Natural killer cell (primary cell): ENCODE data around the gene ZC2HC1C. TPM values are rescaled to one million over a fixed set of nuclear protein-coding genes. Genes with fewer than 3 reads are reported as not detected.
"Not testable (repeated sequence)": the region's sequence is repeated elsewhere in the genome, so short reads cannot be mapped to it uniquely, and the experiment has no call there.

Experiments used
- ATAC-seq, 3 donors: fragments of 150-1000 bp in 2 of 3; fragments of 200-7000 bp in 1 of 3; cut with Tn5 transposase; 1 replicate in 1 of 3; 2 replicates in 2 of 3; pipeline ENCODE4 v1.10.0; 2021; ENCODE audit warnings: mild to moderate bottlenecking in 2 of 3, moderate library complexity in 2 of 3
- DNase-seq, 2 donors: peaks; one replicate each; pipeline versions ENCODE4 v3.0.0 to v3.0.0-alpha.2; 2013 to 2021; ENCODE audit warnings: mixed read lengths in 1 of 2
- H3K27ac ChIP-seq: one replicate; pipeline ENCODE4 v1.5.1; 2013; ENCODE audit warnings: mild to moderate bottlenecking, low read length
- H3K27me3 ChIP-seq: one replicate; pipeline ENCODE4 v1.6.1; 2013; ENCODE audit warnings: low read length; ENCODE audit not compliant: control insufficient read depth, insufficient read depth
- H3K36me3 ChIP-seq: one replicate; pipeline ENCODE4 v1.6.1; 2013; ENCODE audit warnings: low read length; ENCODE audit not compliant: control insufficient read depth, insufficient read depth
- H3K4me1 ChIP-seq: one replicate; pipeline ENCODE4 v1.6.1; 2013; ENCODE audit warnings: low read length; ENCODE audit not compliant: control insufficient read depth, insufficient read depth
- H3K4me3 ChIP-seq: one replicate; pipeline ENCODE4 v1.5.1; 2013; ENCODE audit warnings: low read length
- H3K9me3 ChIP-seq: one replicate; pipeline ENCODE4 v1.6.1; 2013; ENCODE audit warnings: low read length; ENCODE audit not compliant: control insufficient read depth, insufficient read depth
- H3K27ac Mint-ChIP-seq, 2 donors: one replicate each; pipeline ENCODE4 v1.8.0; 2022; ENCODE audit warnings: mild to moderate bottlenecking in 2 of 2, mixed read lengths in 2 of 2, moderate library complexity in 1 of 2
- H3K27me3 Mint-ChIP-seq, 2 donors: one replicate each; pipeline ENCODE4 v1.8.0; 2022; ENCODE audit warnings: low read depth in 2 of 2, mixed read lengths in 2 of 2
- H3K36me3 Mint-ChIP-seq: one replicate; pipeline ENCODE4 v1.8.0; 2022; ENCODE audit warnings: mixed read lengths
- H3K4me1 Mint-ChIP-seq, 2 donors: one replicate each; pipeline ENCODE4 v1.8.0; 2022; ENCODE audit warnings: mixed read lengths in 2 of 2
- H3K4me3 Mint-ChIP-seq: one replicate; pipeline ENCODE4 v1.8.0; 2022; ENCODE audit warnings: mild to moderate bottlenecking, moderate library complexity, mixed read lengths
- H3K9me3 Mint-ChIP-seq, 2 donors: one replicate each; pipeline ENCODE4 v1.8.0; 2022; ENCODE audit warnings: mixed read lengths in 2 of 2
- CTCF ChIP-seq: fragments of 200-600 bp; IDR thresholded peaks from one replicate; pipeline ENCODE4 v1.8.0; 2022; ENCODE audit warnings: antibody characterized with exemption
- WGBS: methylation state at CpG from one replicate; pipeline ENCODE4 v1.1.7; 2013; ENCODE audit warnings: missing lambda C conversion rate; ENCODE audit not compliant: insufficient coverage; 5-methylcytosine and 5-hydroxymethylcytosine counted together
- intact Hi-C: fragments of 100-400 bp; cut with micrococcal nuclease; formaldehyde crosslinking; loops from one replicate; pipeline ENCODE4 v1.14.2; 2022
- total RNA-seq, 4 donors: library from RNA; stranded (reverse); fragments of 120-200 nt in 1 of 4; gene quantifications; one replicate each; pipeline versions ENCODE4 v1.2.3 to v1.2.4, GENCODE V29; 2013 to 2022

ZC2HC1C gene
- total RNA-seq, 3 donors from 2014 or later (not counting 1 experiment from before 2014, with no cell fraction given): 0.55 TPM; not detected in 2

GRCh38 chr14:75126121-75126544 is 56.7 kb downstream of the ZC2HC1C start:
- Mint-ChIP-seq H3K4me1 (peaks cover 42 to 43% of the 10 kb centered on the region in 2 donors), H3K9me3 (no peaks in the 10 kb centered on the region), H3K4me3 (peak overlapping the region; percentile 89), H3K36me3 (no peaks in the 10 kb centered on the region), H3K27ac (peak overlapping the region; percentile 89 to 98), H3K27me3 (no peaks in the 10 kb centered on the region)
- peak overlapping the region; percentile 96 for H3K27ac ChIP-seq
- peak overlapping the region; percentile 79 for H3K4me3 ChIP-seq
- no peaks in the 10 kb centered on the region for H3K9me3 ChIP-seq
- no peak for TF ChIP-seq CTCF
- peak; percentile 16 to 33 (median 23) for ATAC-seq
- H3K4me1 ChIP-seq: peaks cover 12% of the 10 kb centered on the region
- H3K36me3 ChIP-seq: peaks cover 6% of the 10 kb centered on the region
- DNase-seq: peak in 1 of 2 donors; percentile 72
- 0% methylated on average over 1 of the region's 6 CpGs for WGBS
- intact Hi-C loops: loop anchor here (2.0 kb wide), 1 partner anchor 51 kb away; the partner anchor contains the start of gene TMED10
- H3K27me3 ChIP-seq: no peaks in the 10 kb centered on the region

GRCh38 chr14:75126679-75127473 is 57.4 kb downstream of the ZC2HC1C start, which contains the start of gene NEK9:
Gene NEK9 (minus strand): TSS chr14:75127048. CDS start chr14:75126921, 127 bp downstream.
- Mint-ChIP-seq H3K4me3 (peak within 1 kb of the TSS; percentile 89), H3K36me3 (no peaks in the 10 kb centered on the region), H3K27ac (peak within 1 kb of the TSS; percentile 89 to 98), H3K27me3 (no peaks in the 10 kb centered on the region), H3K9me3 (no peaks in the 10 kb centered on the region), H3K4me1 (peaks cover 40 to 42% of the 10 kb centered on the region in 2 donors)
- Histone ChIP-seq H3K4me1 (peaks cover 12% of the 10 kb centered on the region), H3K27me3 (no peaks in the 10 kb centered on the region), H3K4me3 (peak within 1 kb of the TSS; percentile 79), H3K36me3 (peaks cover 11% of the 10 kb centered on the region), H3K9me3 (no peaks in the 10 kb centered on the region), H3K27ac (peak within 1 kb of the TSS; percentile 96)
- TF ChIP-seq CTCF: no peak
- DNase-seq (peak; percentile 88 to 93), ATAC-seq (peak; percentile 91 to 95 (median 92))
- intact Hi-C loops: loop anchor here (2.0 kb wide), 1 partner anchor 50 kb away; the partner anchor contains the start of gene TMED10
- under 1% methylated on average over 75 of the region's 76 CpGs for WGBS

DNA sequence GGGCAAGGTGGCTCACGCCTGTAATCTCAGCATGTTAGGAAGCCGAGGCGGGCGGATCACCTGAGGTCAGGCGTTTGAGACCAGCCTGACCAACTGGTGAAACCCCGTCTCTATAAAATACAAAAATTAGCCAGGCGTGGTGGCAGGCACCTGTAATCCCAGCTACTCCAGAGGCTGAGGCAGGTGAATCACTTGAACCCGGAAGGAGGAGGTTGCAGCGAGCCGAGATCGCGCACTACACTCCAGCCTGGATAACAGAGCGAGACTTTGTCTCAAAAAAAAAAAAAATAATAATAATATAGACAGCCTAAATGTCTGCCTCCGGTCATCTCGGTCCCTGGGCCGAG is 58.0 kb downstream of the ZC2HC1C start:
- peak overlapping the region; percentile 79 for H3K4me3 ChIP-seq
- peaks cover 43 to 45% of the 10 kb centered on the region in 2 donors for H3K4me1 Mint-ChIP-seq
- H3K4me3 Mint-ChIP-seq: peak overlapping the region; percentile 89

GRCh38 chr14:75127903-75128595 is 58.6 kb downstream of the ZC2HC1C start:
- Histone ChIP-seq H3K4me1 (peaks cover 12% of the 10 kb centered on the region), H3K4me3 (no peak overlapping the region), H3K27ac (no peak overlapping the region), H3K27me3 (no peaks in the 10 kb centered on the region), H3K36me3 (peaks cover 19% of the 10 kb centered on the region), H3K9me3 (no peaks in the 10 kb centered on the region)
- H3K4me1 Mint-ChIP-seq: peaks cover 49 to 51% of the 10 kb centered on the region in 2 donors
- H3K9me3 Mint-ChIP-seq: no peaks in the 10 kb centered on the region
- intact Hi-C loops: loop anchor here (2.0 kb wide), 1 partner anchor 49 kb away; the partner anchor contains the start of gene TMED10
- H3K4me3 Mint-ChIP-seq: peak overlapping the region; percentile 89
- H3K27ac Mint-ChIP-seq: peak overlapping the region; percentile 89 to 98
- DNase-seq (peak in 1 of 2 donors; percentile 12), ATAC-seq (no peak)
- no peak for TF ChIP-seq CTCF
- peaks cover 8% of the 10 kb centered on the region for H3K36me3 Mint-ChIP-seq
- no peaks in the 10 kb centered on the region for H3K27me3 Mint-ChIP-seq
- 84% methylated on average over 9 of the region's 10 CpGs for WGBS

More for the DNA sequence above, 58.0 kb downstream of the ZC2HC1C start:
- not testable (repeated sequence) for H3K27me3 Mint-ChIP-seq, H3K27me3 ChIP-seq, ATAC-seq, H3K9me3 ChIP-seq, H3K36me3 Mint-ChIP-seq, H3K9me3 Mint-ChIP-seq
- Histone ChIP-seq H3K36me3 (peaks cover 13% of the 10 kb centered on the region), H3K4me1 (peaks cover 12% of the 10 kb centered on the region), H3K27ac (peak overlapping the region; percentile 96)
- peak in 1 of 2 donors; percentile 32 for DNase-seq
- WGBS: 35% methylated on average over 11 of the region's 16 CpGs
- peak overlapping the region; percentile 89 to 98 for H3K27ac Mint-ChIP-seq
- intact Hi-C loops: loop anchor here (2.0 kb wide), 1 partner anchor 49 kb away; the partner anchor contains the start of gene TMED10
